HepG2 (cell line): ENCODE measurements around the gene TRIM28. TPM values are rescaled to one million over a fixed set of nuclear protein-coding genes. Genes with fewer than 3 reads are reported as not detected.

ENCODE experiments used
- ATAC-seq: fragments of 200-7000 bp; cut with Tn5 transposase; 3 replicates; pipeline ENCODE4 v1.9.1; 2020; ENCODE audit warnings: mild to moderate bottlenecking, moderate library complexity
- BruUV-seq: library from RNA; stranded (reverse); fragments of 400-500 nt; replicated peaks from 2 replicates; lab custom pipeline; 2021; lab: Mats Ljungman, UMichigan
- CTCF ChIA-PET: fragments of 300-600 bp; formaldehyde crosslinking; extraction: SDS; loops from one replicate; lab custom pipeline; 2021; ENCODE audit warnings: low total read pairs, inconsistent platforms, low intra/inter-chr PET ratio; lab: Yijun Ruan, JAX
- POLR2A ChIA-PET: fragments of 350-600 bp; sonication (Branson Sonifier 250); formaldehyde crosslinking; loops from one replicate; lab custom pipeline; 2020; ENCODE audit warnings: antibody characterized with exemption, inconsistent platforms; lab: Yijun Ruan, JAX
- DNase-seq: peaks from one replicate; pipeline ENCODE4 v3.0.0-alpha.2; 2015; ENCODE audit warnings: low spot score
- FAIRE-seq: peaks from 3 replicates; lab custom pipeline; 2011; peaks lifted over from hg19 to GRCh38; lab: Jason Lieb, UNC
- H2AFZ ChIP-seq: one replicate; pipeline ENCODE4 v1.6.1; 2011; ENCODE audit warnings: low read length, inconsistent platforms
- H3K27ac ChIP-seq: fragments of 300-600 bp; 3 replicates; pipeline ENCODE4 v1.8.0; 2011; ENCODE audit warnings: mixed run types, mild to moderate bottlenecking, mixed read lengths, low read length, inconsistent platforms; ENCODE audit not compliant: insufficient read depth; ENCODE audit errors: extremely low read length
- H3K27me3 ChIP-seq, 2 experiments: fragments of 200-600 bp in 1 of 2; 2 replicates in 1 of 2; 3 replicates in 1 of 2; pipeline versions ENCODE4 v1.6.0 to v1.8.0; 2011; ENCODE audit warnings: low read length in 2 of 2, mild to moderate bottlenecking in 2 of 2, moderate library complexity in 2 of 2, inconsistent platforms in 1 of 2; ENCODE audit not compliant: insufficient read depth in 2 of 2, control insufficient read depth in 1 of 2
- H3K36me3 ChIP-seq, 2 experiments: fragments of 200-600 bp in 1 of 2; replicated peaks in 1 of 2; 2 replicates in 1 of 2; 3 replicates in 1 of 2; pipeline versions ENCODE4 v1.5.1 to v1.8.0; 2011; ENCODE audit warnings: low read length in 2 of 2, inconsistent platforms in 1 of 2; ENCODE audit not compliant: insufficient read depth in 2 of 2, control insufficient read depth in 1 of 2
- H3K4me1 ChIP-seq: 2 replicates; pipeline ENCODE4 v1.5.1; 2012; ENCODE audit warnings: low read length, inconsistent platforms; ENCODE audit not compliant: insufficient read depth
- H3K4me2 ChIP-seq: 2 replicates; pipeline ENCODE4 v1.6.0; 2011; ENCODE audit warnings: low read depth, low read length, inconsistent platforms
- H3K4me3 ChIP-seq, 3 experiments: fragments of 200-600 bp in 1 of 3; sonication (generic), shearing (Covaris generic) in 1 of 3; replicated peaks in 1 of 3; 2 replicates each; pipeline ENCODE4 v1.5.1; 2011 to 2016; ENCODE audit warnings: low read length in 3 of 3, inconsistent platforms in 2 of 3, low read depth in 2 of 3, mild to moderate bottlenecking in 2 of 3, control low read depth in 1 of 3, mixed read lengths in 1 of 3; ENCODE audit not compliant: insufficient read depth in 1 of 3
- H3K79me2 ChIP-seq: one replicate; pipeline ENCODE4 v1.6.1; 2011; ENCODE audit warnings: low read length, inconsistent platforms; ENCODE audit not compliant: insufficient read depth
- H3K9ac ChIP-seq: 2 replicates; pipeline ENCODE4 v1.6.0; 2011; ENCODE audit warnings: mild to moderate bottlenecking, low read depth, low read length, inconsistent platforms; ENCODE audit not compliant: insufficient read depth
- H3K9me3 ChIP-seq: 2 replicates; pipeline ENCODE4 v1.5.1; 2012; ENCODE audit warnings: mild to moderate bottlenecking, low read length
- H4K20me1 ChIP-seq: 2 replicates; pipeline ENCODE4 v1.6.0; 2011; ENCODE audit warnings: inconsistent platforms, mild to moderate bottlenecking, low read length, moderate library complexity; ENCODE audit not compliant: insufficient read depth
- AGO1 ChIP-seq: fragments of 200-400 bp; formaldehyde crosslinking; IDR thresholded peaks from 2 replicates; pipeline ENCODE4 v1.6.1; 2017; ENCODE audit warnings: mild to moderate bottlenecking, low read depth, low read length, moderate library complexity; ENCODE audit not compliant: poor library complexity, severe bottlenecking
- AGO2 ChIP-seq: fragments of 200-400 bp; formaldehyde crosslinking; optimal IDR thresholded peaks from 2 replicates; pipeline ENCODE3; 2017; ENCODE audit warnings: mild to moderate bottlenecking, low read depth, low read length, moderate library complexity
- CREB1 ChIP-seq, 2 experiments: fragments of 450-650 bp in 1 of 2; IDR thresholded peaks; 2 replicates each; pipeline ENCODE4 v1.6.1; 2016 to 2017; ENCODE audit warnings: control low read depth in 1 of 2, mild to moderate bottlenecking in 1 of 2, missing compliant biosample characterization in 1 of 2, missing genetic modification characterization in 1 of 2
- FOXC1 ChIP-seq: sonication (generic); formaldehyde crosslinking; IDR thresholded peaks from 2 replicates; pipeline ENCODE4 v1.8.0; 2022; ENCODE audit warnings: mild to moderate bottlenecking, missing genetic modification reagents, borderline replicate concordance
- NFIC ChIP-seq: IDR thresholded peaks from 2 replicates; pipeline ENCODE4 v1.6.1; 2012; ENCODE audit warnings: mild to moderate bottlenecking, low read length, inconsistent platforms
- RBFOX2 ChIP-seq: fragments of 200-400 bp; formaldehyde crosslinking; IDR thresholded peaks from 2 replicates; pipeline ENCODE4 v1.6.1; 2017; ENCODE audit warnings: low read depth, mild to moderate bottlenecking, low read length
- SMC3 ChIP-seq: IDR thresholded peaks from 2 replicates; pipeline ENCODE4 v1.6.1; 2011; ENCODE audit warnings: low read length, improper control_type of control experiment
- ZC3H13 ChIP-seq: sonication (generic); formaldehyde crosslinking; IDR thresholded peaks from 2 replicates; pipeline ENCODE4 v1.8.1; 2023; ENCODE audit warnings: mild to moderate bottlenecking, missing genetic modification reagents, moderate library complexity
- ZNF891 ChIP-seq: sonication (generic); formaldehyde crosslinking; IDR thresholded peaks from 2 replicates; pipeline ENCODE4 v1.5.0; 2020; ENCODE audit warnings: mild to moderate bottlenecking, missing genetic modification reagents
- WGBS: methylation state at CpG from one replicate; pipeline ENCODE4 v1.1.6; 2017; ENCODE audit warnings: low lambda C conversion rate; 5-methylcytosine and 5-hydroxymethylcytosine counted together
- in situ Hi-C: cut with HindIII; loops from 2 replicates; pipeline ENCODE4 v1.10.0; 2017; ENCODE audit warnings: low pct_unique_long_range_greater_than_20kb; ENCODE audit not compliant: extremely low pct_ligation_motif_present
- intact Hi-C: fragments of 100-400 bp; cut with micrococcal nuclease; formaldehyde crosslinking; loops from one replicate; pipeline ENCODE4 v1.10.0; 2022; ENCODE audit not compliant: unreplicated experiment
- polyA plus RNA-seq, 8 experiments: library from polyadenylated mRNA; depleted of rRNA in 3 of 8; stranded (reverse) in 7 of 8; unstranded in 1 of 8; fragments of >200 nt; fragmentation: Illumina TruSeq in 4 of 8; extraction: Trizol in 4 of 8; gene quantifications; 2 replicates each; pipeline versions ENCODE4 v1.2.1 to v1.2.3, GENCODE V29; 2011 to 2016; ENCODE audit warnings: low read depth in 4 of 8, missing spikeins in 1 of 8, mixed read lengths in 1 of 8; ENCODE audit not compliant: insufficient read depth in 1 of 8
- total RNA-seq, 5 experiments: library from RNA; depleted of rRNA; stranded (reverse); fragments of >200 nt; fragmentation: Illumina TruSeq; extraction: Trizol; gene quantifications; 2 replicates each; pipeline ENCODE4 v1.2.3, GENCODE V29; 2016; ENCODE audit warnings: low read depth in 1 of 5
- TF ChIP-seq, protein P1 (sequence below): sonication (generic); formaldehyde crosslinking; IDR thresholded peaks from 2 replicates; pipeline ENCODE4 v1.5.1; 2020; ENCODE audit warnings: missing genetic modification reagents, mild to moderate bottlenecking, borderline replicate concordance

The TRIM28 gene
- total and polyA plus RNA-seq, 2 of the 13 experiments (the other 11 are each of a cell fraction or from before 2014, with no cell fraction given), result 361 to 439 TPM

DNA sequence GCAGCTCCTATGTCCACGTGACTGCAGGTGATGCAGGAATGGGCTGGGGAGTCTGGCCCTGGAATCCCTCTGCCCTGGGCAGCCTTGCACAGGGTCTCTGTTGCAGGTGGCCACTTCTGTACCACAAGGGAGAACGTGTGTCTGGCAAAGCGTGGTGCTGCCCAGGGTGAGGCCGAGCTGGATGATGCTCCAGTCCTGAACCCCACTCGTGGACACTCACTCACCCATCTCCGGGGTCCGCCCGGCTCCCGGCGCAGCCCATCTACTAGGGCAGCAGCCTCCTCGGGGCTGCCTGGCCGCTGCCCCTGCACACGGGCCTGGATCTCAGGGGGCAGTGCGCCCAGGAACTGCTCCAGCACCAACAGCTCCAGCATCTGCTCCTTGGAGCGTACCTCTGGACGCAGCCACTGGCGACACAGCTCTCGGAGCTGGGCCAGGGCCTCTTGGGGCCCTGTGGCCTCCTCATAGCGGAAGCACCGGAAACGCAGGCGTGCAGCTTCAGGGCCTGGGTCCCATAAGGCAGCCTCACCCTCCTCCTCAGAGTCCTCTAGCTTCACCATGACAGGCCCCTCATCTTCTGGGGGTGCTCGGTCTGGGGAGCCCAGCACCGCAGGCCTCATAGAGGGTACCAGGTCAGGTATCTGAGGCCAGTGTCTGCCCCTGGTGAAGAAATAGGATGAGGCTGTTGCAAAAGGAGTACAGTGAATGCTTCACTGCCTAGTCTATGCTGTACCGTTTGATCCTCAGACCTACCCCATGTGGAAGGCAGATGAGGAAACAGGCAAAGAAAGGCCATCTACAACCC lies 27.1 kb downstream of the TRIM28 start:
- in situ Hi-C loops, result no loop called here

DNA sequence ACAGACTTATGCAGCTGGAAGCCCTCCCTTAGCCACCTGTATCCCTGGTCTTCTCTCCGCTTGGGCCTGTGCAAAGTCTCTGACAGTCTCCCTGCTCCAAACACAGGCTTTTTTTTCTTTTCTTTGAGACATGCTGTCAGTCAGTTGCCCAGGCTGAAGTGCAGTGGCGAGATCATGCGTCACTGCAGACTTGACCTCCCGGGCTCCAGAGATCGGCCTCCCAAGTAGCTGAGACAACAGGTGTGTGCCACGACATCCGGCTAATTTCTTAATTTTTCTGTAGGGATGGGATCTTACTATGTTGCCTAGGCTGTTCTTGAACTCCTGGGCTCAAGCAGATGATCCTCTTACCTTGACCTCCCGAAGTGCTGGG lies 27.7 kb downstream of the TRIM28 start:
- H3K4me1 ChIP-seq, result peaks cover 30% of the 10 kb centered on the region
- no peaks in the 10 kb centered on the region for H3K27me3 ChIP-seq
- no peaks in the 10 kb centered on the region for H3K9me3 ChIP-seq
- no peak overlapping the region for H3K9ac ChIP-seq
- FAIRE-seq, result no peak
- H4K20me1 ChIP-seq, result no peaks in the 10 kb centered on the region
- H3K27ac ChIP-seq, result no peak overlapping the region
- no peaks in the 10 kb centered on the region; a peak in 2 of 5 replicates for H3K36me3 ChIP-seq
- no peak overlapping the region for H3K4me3 ChIP-seq
- no peak overlapping the region for H3K4me2 ChIP-seq
- no peak for ATAC-seq
- ChIA-PET CTCF (no interaction called here), POLR2A (interaction anchor here (3.0 kb wide), 1 partner anchor 12 kb away, joined by 36 read pairs; the partner anchor contains the start of gene UBE2M)
- no TSS peak for BruUV-seq
- in situ Hi-C loops, result no loop called here
- 99% methylated on average over 8 of the region's 8 CpGs for WGBS
- H2AFZ ChIP-seq, result no peak overlapping the region
- DNase-seq, result no peak
- intact Hi-C loops, result no loop called here
- peaks cover 4% of the 10 kb centered on the region for H3K79me2 ChIP-seq
- no peak for TF ChIP-seq SMC3
- TF ChIP-seq, protein P1, sequence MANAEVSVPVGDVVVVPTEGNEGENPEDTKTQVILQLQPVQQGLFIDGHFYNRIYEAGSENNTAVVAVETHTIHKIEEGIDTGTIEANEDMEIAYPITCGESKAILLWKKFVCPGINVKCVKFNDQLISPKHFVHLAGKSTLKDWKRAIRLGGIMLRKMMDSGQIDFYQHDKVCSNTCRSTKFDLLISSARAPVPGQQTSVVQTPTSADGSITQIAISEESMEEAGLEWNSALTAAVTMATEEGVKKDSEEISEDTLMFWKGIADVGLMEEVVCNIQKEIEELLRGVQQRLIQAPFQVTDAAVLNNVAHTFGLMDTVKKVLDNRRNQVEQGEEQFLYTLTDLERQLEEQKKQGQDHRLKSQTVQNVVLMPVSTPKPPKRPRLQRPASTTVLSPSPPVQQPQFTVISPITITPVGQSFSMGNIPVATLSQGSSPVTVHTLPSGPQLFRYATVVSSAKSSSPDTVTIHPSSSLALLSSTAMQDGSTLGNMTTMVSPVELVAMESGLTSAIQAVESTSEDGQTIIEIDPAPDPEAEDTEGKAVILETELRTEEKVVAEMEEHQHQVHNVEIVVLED, result no peak

More for the DNA sequence above, 27.1 kb downstream of the TRIM28 start:
- H3K79me2 ChIP-seq, result peaks cover 2% of the 10 kb centered on the region
- ChIA-PET POLR2A (interaction anchor here (3.0 kb wide), 1 partner anchor 12 kb away, joined by 36 read pairs; the partner anchor contains the start of gene UBE2M), CTCF (no interaction called here)
- no peaks in the 10 kb centered on the region for H3K27me3 ChIP-seq
- FAIRE-seq, result no peak
- no peak for ATAC-seq
- intact Hi-C loops, result no loop called here
- H3K9ac ChIP-seq, result no peak overlapping the region
- H3K9me3 ChIP-seq, result no peaks in the 10 kb centered on the region
- H3K4me3 ChIP-seq, result no peak overlapping the region
- no peak for DNase-seq
- H4K20me1 ChIP-seq, result no peaks in the 10 kb centered on the region
- H3K4me2 ChIP-seq, result no peak overlapping the region
- H3K27ac ChIP-seq, result no peak overlapping the region
- peaks cover 30% of the 10 kb centered on the region for H3K4me1 ChIP-seq
- no peak overlapping the region for H2AFZ ChIP-seq
- 87% methylated on average over 11 of the region's 25 CpGs for WGBS
- H3K36me3 ChIP-seq, result no peaks in the 10 kb centered on the region; a peak in 2 of 5 replicates
- no peak for TF ChIP-seq CREB1 (IDR thresholded peaks at IDR 0.05)
- no peak for TF ChIP-seq CREB1 (CRISPR knock-in tag; IDR thresholded peaks at IDR 0.05)
- TF ChIP-seq NFIC, result no peak
- TF ChIP-seq FOXC1 (CRISPR knock-in tag), result no peak
- 0 out of 2 replicates have a peak, but pooled peaks have one; percentile 20 for TF ChIP-seq ZC3H13 (CRISPR knock-in tag)
- peak; percentile 81 for TF ChIP-seq AGO2
- no peak for TF ChIP-seq ZNF891 (CRISPR knock-in tag)
- peak; percentile 66 for TF ChIP-seq AGO1
- peak; percentile 39; the same call in 1 of the 2 replicates for TF ChIP-seq RBFOX2
- BruUV-seq, result no TSS peak
